Measurements from ENCODE around the gene GASK1A.

Gene GASK1A

GRCh38 chr3:43001094-43001553, 22.0 kb downstream of the GASK1A start:
- Histone ChIP-seq H3K9me3 (ENCODE audit: control insufficient read depth, insufficient read depth, low read depth, low read length) (no peaks in the 10 kb centered on the region), H3K4me1 (ENCODE audit: control insufficient read depth, insufficient read depth, low read length) (no peaks in the 10 kb centered on the region), H3K36me3 (ENCODE audit: control insufficient read depth, insufficient read depth, low read length) (no peaks in the 10 kb centered on the region), H3K9ac (ENCODE audit: low read length) (no peak overlapping the region), H3K27me3 (ENCODE audit: control insufficient read depth, insufficient read depth, low read length) (no peaks in the 10 kb centered on the region), H3K27ac (ENCODE audit: low read depth, low read length) (no peak overlapping the region), H3K4me3 (ENCODE audit: low read depth, low read length) (no peak overlapping the region)

- Histone ChIP-seq H3K27me3 (ENCODE audit: control insufficient read depth, insufficient read depth, low read length) (no peaks in the 10 kb centered on the region), H3K9ac (ENCODE audit: low read length) (no peak overlapping the region), H3K9me3 (ENCODE audit: control insufficient read depth, insufficient read depth, low read depth, low read length) (no peaks in the 10 kb centered on the region), H3K36me3 (ENCODE audit: control insufficient read depth, insufficient read depth, low read length) (no peaks in the 10 kb centered on the region), H3K4me3 (ENCODE audit: low read depth, low read length) (no peak overlapping the region), H3K27ac (ENCODE audit: low read depth, low read length) (no peak overlapping the region), H3K4me1 (ENCODE audit: control insufficient read depth, insufficient read depth, low read length) (no peaks in the 10 kb centered on the region)
Observed at GRCh38 chr3:43001556-43002121, 22.5 kb downstream of the GASK1A start.

GRCh38 chr3:43004282-43004681, 25.2 kb downstream of the GASK1A start:
- no peak overlapping the region for H3K9ac ChIP-seq (ENCODE audit: low read length)
- H3K4me1 ChIP-seq (ENCODE audit: control insufficient read depth, insufficient read depth, low read length), result no peaks in the 10 kb centered on the region
- H3K27me3 ChIP-seq (ENCODE audit: control insufficient read depth, insufficient read depth, low read length), result no peaks in the 10 kb centered on the region
- H3K27ac ChIP-seq (ENCODE audit: low read depth, low read length), result no peak overlapping the region
- H3K4me3 ChIP-seq (ENCODE audit: low read depth, low read length), result no peak overlapping the region
- no peaks in the 10 kb centered on the region for H3K9me3 ChIP-seq (ENCODE audit: control insufficient read depth, insufficient read depth, low read depth, low read length)
- no peaks in the 10 kb centered on the region for H3K36me3 ChIP-seq (ENCODE audit: control insufficient read depth, insufficient read depth, low read length)

GRCh38 chr3:43005253-43005652, 26.1 kb downstream of the GASK1A start:
- H3K9ac ChIP-seq (ENCODE audit: low read length), result no peak overlapping the region
- H3K4me1 ChIP-seq (ENCODE audit: control insufficient read depth, insufficient read depth, low read length), result no peaks in the 10 kb centered on the region
- H3K27ac ChIP-seq (ENCODE audit: low read depth, low read length), result no peak overlapping the region
- H3K9me3 ChIP-seq (ENCODE audit: control insufficient read depth, insufficient read depth, low read depth, low read length), result no peaks in the 10 kb centered on the region
- H3K36me3 ChIP-seq (ENCODE audit: control insufficient read depth, insufficient read depth, low read length), result no peaks in the 10 kb centered on the region
- H3K4me3 ChIP-seq (ENCODE audit: low read depth, low read length), result no peak overlapping the region
- no peaks in the 10 kb centered on the region for H3K27me3 ChIP-seq (ENCODE audit: control insufficient read depth, insufficient read depth, low read length)

- Histone ChIP-seq H3K27me3 (ENCODE audit: control insufficient read depth, insufficient read depth, low read length) (no peaks in the 10 kb centered on the region), H3K36me3 (ENCODE audit: control insufficient read depth, insufficient read depth, low read length) (no peaks in the 10 kb centered on the region), H3K9me3 (ENCODE audit: control insufficient read depth, insufficient read depth, low read depth, low read length) (no peaks in the 10 kb centered on the region), H3K9ac (ENCODE audit: low read length) (no peak overlapping the region), H3K27ac (ENCODE audit: low read depth, low read length) (no peak overlapping the region), H3K4me1 (ENCODE audit: control insufficient read depth, insufficient read depth, low read length) (no peaks in the 10 kb centered on the region), H3K4me3 (ENCODE audit: low read depth, low read length) (no peak overlapping the region)
Observed at GRCh38 chr3:43005981-43006380, 26.9 kb downstream of the GASK1A start.

- Histone ChIP-seq H3K9me3 (ENCODE audit: control insufficient read depth, insufficient read depth, low read depth, low read length) (peaks cover 4% of the 10 kb centered on the region; the same call in 1 of the 2 replicates), H3K36me3 (ENCODE audit: control insufficient read depth, insufficient read depth, low read length) (no peaks in the 10 kb centered on the region), H3K27me3 (ENCODE audit: control insufficient read depth, insufficient read depth, low read length) (no peaks in the 10 kb centered on the region)
Observed at GRCh38 chr3:43006825-43007224, 27.7 kb downstream of the GASK1A start.

GRCh38 chr3:43009547-43009946, 30.4 kb downstream of the GASK1A start:
- H3K27me3 ChIP-seq (ENCODE audit: control insufficient read depth, insufficient read depth, low read length), result no peaks in the 10 kb centered on the region
- H3K4me1 ChIP-seq (ENCODE audit: control insufficient read depth, insufficient read depth, low read length), result no peaks in the 10 kb centered on the region
- H3K9ac ChIP-seq (ENCODE audit: low read length), result no peak overlapping the region
- H3K36me3 ChIP-seq (ENCODE audit: control insufficient read depth, insufficient read depth, low read length), result no peaks in the 10 kb centered on the region
- no peak overlapping the region for H3K27ac ChIP-seq (ENCODE audit: low read depth, low read length)
- no peak overlapping the region for H3K4me3 ChIP-seq (ENCODE audit: low read depth, low read length)
- peaks cover 26% of the 10 kb centered on the region for H3K9me3 ChIP-seq (ENCODE audit: control insufficient read depth, insufficient read depth, low read depth, low read length)

More at GRCh38 chr3:43006825-43007224, 27.7 kb downstream of the GASK1A start:
- Histone ChIP-seq H3K4me3 (ENCODE audit: low read depth, low read length) (no peak overlapping the region), H3K4me1 (ENCODE audit: control insufficient read depth, insufficient read depth, low read length) (no peaks in the 10 kb centered on the region), H3K9ac (ENCODE audit: low read length) (no peak overlapping the region), H3K27ac (ENCODE audit: low read depth, low read length) (no peak overlapping the region)

- H3K36me3 ChIP-seq (ENCODE audit: control insufficient read depth, insufficient read depth, low read length), result no peaks in the 10 kb centered on the region
- H3K4me3 ChIP-seq (ENCODE audit: low read depth, low read length), result no peak overlapping the region
- H3K27ac ChIP-seq (ENCODE audit: low read depth, low read length), result no peak overlapping the region
- no peaks in the 10 kb centered on the region for H3K27me3 ChIP-seq (ENCODE audit: control insufficient read depth, insufficient read depth, low read length)
- H3K9ac ChIP-seq (ENCODE audit: low read length), result no peak overlapping the region
- H3K4me1 ChIP-seq (ENCODE audit: control insufficient read depth, insufficient read depth, low read length), result no peaks in the 10 kb centered on the region
- H3K9me3 ChIP-seq (ENCODE audit: control insufficient read depth, insufficient read depth, low read depth, low read length), result peaks cover 37% of the 10 kb centered on the region
Observed at GRCh38 chr3:43010638-43011037, 31.5 kb downstream of the GASK1A start.

- Histone ChIP-seq H3K27me3 (ENCODE audit: control insufficient read depth, insufficient read depth, low read length) (no peaks in the 10 kb centered on the region), H3K4me3 (ENCODE audit: low read depth, low read length) (no peak overlapping the region), H3K9me3 (ENCODE audit: control insufficient read depth, insufficient read depth, low read depth, low read length) (peaks cover 46% of the 10 kb centered on the region), H3K36me3 (ENCODE audit: control insufficient read depth, insufficient read depth, low read length) (no peaks in the 10 kb centered on the region), H3K4me1 (ENCODE audit: control insufficient read depth, insufficient read depth, low read length) (no peaks in the 10 kb centered on the region), H3K9ac (ENCODE audit: low read length) (no peak overlapping the region), H3K27ac (ENCODE audit: low read depth, low read length) (no peak overlapping the region)
Observed at GRCh38 chr3:43011638-43012037, 32.5 kb downstream of the GASK1A start.

GRCh38 chr3:43012174-43012573, 33.1 kb downstream of the GASK1A start:
- H3K4me1 ChIP-seq (ENCODE audit: control insufficient read depth, insufficient read depth, low read length), result no peaks in the 10 kb centered on the region
- H3K9me3 ChIP-seq (ENCODE audit: control insufficient read depth, insufficient read depth, low read depth, low read length), result peaks cover 49% of the 10 kb centered on the region
- H3K27ac ChIP-seq (ENCODE audit: low read depth, low read length), result no peak overlapping the region
- no peaks in the 10 kb centered on the region for H3K27me3 ChIP-seq (ENCODE audit: control insufficient read depth, insufficient read depth, low read length)
- H3K36me3 ChIP-seq (ENCODE audit: control insufficient read depth, insufficient read depth, low read length), result no peaks in the 10 kb centered on the region
- H3K4me3 ChIP-seq (ENCODE audit: low read depth, low read length), result no peak overlapping the region
- H3K9ac ChIP-seq (ENCODE audit: low read length), result no peak overlapping the region

- no peak overlapping the region for H3K27ac ChIP-seq (ENCODE audit: low read depth, low read length)
- H3K9ac ChIP-seq (ENCODE audit: low read length), result no peak overlapping the region
- no peaks in the 10 kb centered on the region for H3K27me3 ChIP-seq (ENCODE audit: control insufficient read depth, insufficient read depth, low read length)
- H3K36me3 ChIP-seq (ENCODE audit: control insufficient read depth, insufficient read depth, low read length), result no peaks in the 10 kb centered on the region
- no peaks in the 10 kb centered on the region for H3K4me1 ChIP-seq (ENCODE audit: control insufficient read depth, insufficient read depth, low read length)
- H3K4me3 ChIP-seq (ENCODE audit: low read depth, low read length), result no peak overlapping the region
- H3K9me3 ChIP-seq (ENCODE audit: control insufficient read depth, insufficient read depth, low read depth, low read length), result peaks cover 49% of the 10 kb centered on the region
Observed at GRCh38 chr3:43013256-43013655, 34.1 kb downstream of the GASK1A start.

Data from HUES6 (cell line).